ENCODE results near the gene UGDH.

GRCh38 chr4:39514888-39515401 is 12.3 kb downstream of the UGDH start:
- no peak for TF ChIP-seq USF2 (IDR thresholded peaks at IDR 0.05; ENCODE audit: borderline replicate concordance, low read depth, low read length)
- TF ChIP-seq POLR2A (IDR thresholded peaks at IDR 0.05; ENCODE audit: low read depth, low read length), result no peak
- no peak for TF ChIP-seq TCF12 (IDR thresholded peaks at IDR 0.05; ENCODE audit: low read depth, low read length)
- TF ChIP-seq RAD21 (IDR thresholded peaks at IDR 0.05; ENCODE audit: insufficient read depth, low read depth, low read length), result no peak
- no peak for TF ChIP-seq ATF2 (IDR thresholded peaks at IDR 0.05; ENCODE audit: low read length)

All from GM12878 (cell line).